Adipocyte (in vitro differentiated cells): ENCODE results near the gene OTUD6A.
"Not testable (repeated sequence)": the region's sequence is repeated elsewhere in the genome, so short reads cannot be mapped to it uniquely, and the experiment has no call there.

Experiments used
- DNase-seq: peaks from one replicate; pipeline ENCODE4 v3.0.0-alpha.2; 2015; ENCODE audit warnings: low read depth
- H3K27me3 ChIP-seq: replicated peaks from 2 replicates; pipeline ENCODE4 v1.7.0; 2013; ENCODE audit warnings: mild to moderate bottlenecking, low read length, moderate library complexity; ENCODE audit not compliant: control insufficient read depth, insufficient read depth
- H3K36me3 ChIP-seq: 2 replicates; pipeline ENCODE4 v1.7.0; 2013; ENCODE audit warnings: low read length, mild to moderate bottlenecking, moderate library complexity; ENCODE audit not compliant: control insufficient read depth, insufficient read depth, severe bottlenecking
- H3K4me1 ChIP-seq: 2 replicates; pipeline ENCODE4 v1.7.0; 2013; ENCODE audit warnings: mild to moderate bottlenecking, low read length, moderate library complexity; ENCODE audit not compliant: control insufficient read depth, insufficient read depth
- H3K4me3 ChIP-seq: 2 replicates; pipeline ENCODE4 v1.7.0; 2013; ENCODE audit warnings: mild to moderate bottlenecking, low read length, moderate library complexity
- H3K9ac ChIP-seq: 2 replicates; pipeline ENCODE4 v1.7.0; 2013; ENCODE audit warnings: mild to moderate bottlenecking, low read length, moderate library complexity
- H3K9me3 ChIP-seq: 2 replicates; pipeline ENCODE4 v1.7.0; 2013; ENCODE audit warnings: mild to moderate bottlenecking, low read length, moderate library complexity; ENCODE audit not compliant: control insufficient read depth

Gene OTUD6A

DNA sequence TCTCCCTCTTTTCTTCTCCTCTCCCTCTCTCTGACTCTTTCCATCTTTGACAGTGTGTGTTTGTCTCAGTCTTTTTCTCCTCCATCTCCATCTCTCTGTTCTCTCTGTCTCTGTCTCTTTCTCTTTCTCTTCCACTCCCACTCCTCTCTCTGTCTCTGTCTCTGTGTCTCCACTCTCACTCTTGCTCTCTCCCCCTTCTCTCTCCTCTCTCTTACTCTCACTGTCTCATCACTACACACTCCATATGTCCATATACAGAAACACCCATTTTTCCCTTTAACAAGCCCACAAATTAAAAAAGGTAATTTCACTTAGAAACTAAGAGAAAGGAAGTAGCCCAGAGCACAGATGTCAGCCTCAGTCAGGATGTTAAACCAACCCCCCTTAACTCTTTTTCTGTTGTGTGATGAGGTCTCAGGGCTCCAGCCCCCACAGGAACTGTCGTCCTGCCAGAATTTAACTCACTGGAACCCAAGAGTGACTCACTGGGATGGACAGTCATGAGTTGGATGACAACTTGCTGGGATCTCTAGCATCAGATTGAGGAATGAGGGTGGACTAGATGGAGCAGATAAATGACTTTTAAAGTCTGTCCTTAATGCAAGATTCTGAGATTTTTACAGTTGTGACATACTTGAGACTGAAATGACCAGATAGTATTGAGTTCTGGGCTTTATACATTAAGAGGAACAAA is 27.5 kb downstream of the OTUD6A start:
- no peak for DNase-seq
- H3K9ac ChIP-seq: no peak overlapping the region
- peaks cover 19% of the 10 kb centered on the region for H3K27me3 ChIP-seq
- no peaks in the 10 kb centered on the region for H3K36me3 ChIP-seq
- peaks cover 2% of the 10 kb centered on the region for H3K9me3 ChIP-seq
- peaks cover 6% of the 10 kb centered on the region for H3K4me1 ChIP-seq
- no peak overlapping the region for H3K4me3 ChIP-seq

DNA sequence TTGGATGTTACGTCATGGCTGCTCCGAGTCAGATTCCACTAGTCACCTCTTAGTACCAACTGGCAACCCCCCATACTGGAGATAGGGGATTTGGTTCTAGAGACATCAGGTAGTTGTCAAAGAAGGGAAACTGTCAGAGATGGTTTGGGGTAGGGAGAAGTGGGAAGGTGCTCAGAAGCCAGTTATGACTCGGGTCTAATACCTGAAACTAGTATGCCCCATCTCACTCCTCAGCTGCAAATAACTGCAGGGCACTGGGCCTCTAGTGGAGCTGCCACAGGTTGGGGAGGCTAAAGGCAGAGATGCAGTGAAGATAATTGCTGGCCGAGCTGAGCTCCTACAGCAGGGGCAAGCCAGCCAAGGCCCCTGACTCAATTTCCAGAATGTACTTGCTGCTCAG is 30.0 kb downstream of the OTUD6A start:
- Histone ChIP-seq H3K9me3 (no peaks in the 10 kb centered on the region), H3K4me1 (peaks cover 6% of the 10 kb centered on the region), H3K27me3 (peaks cover 25% of the 10 kb centered on the region), H3K9ac (no peak overlapping the region), H3K36me3 (no peaks in the 10 kb centered on the region), H3K4me3 (no peak overlapping the region)
- no peak for DNase-seq

GRCh38 chrX:70096052-70096451 is 33.8 kb downstream of the OTUD6A start:
- H3K4me3 ChIP-seq: no peak overlapping the region
- no peak overlapping the region for H3K9ac ChIP-seq
- no peaks in the 10 kb centered on the region for H3K4me1 ChIP-seq
- no peaks in the 10 kb centered on the region for H3K36me3 ChIP-seq
- no peak for DNase-seq
- no peaks in the 10 kb centered on the region for H3K9me3 ChIP-seq
- H3K27me3 ChIP-seq: peaks cover 15% of the 10 kb centered on the region

DNA sequence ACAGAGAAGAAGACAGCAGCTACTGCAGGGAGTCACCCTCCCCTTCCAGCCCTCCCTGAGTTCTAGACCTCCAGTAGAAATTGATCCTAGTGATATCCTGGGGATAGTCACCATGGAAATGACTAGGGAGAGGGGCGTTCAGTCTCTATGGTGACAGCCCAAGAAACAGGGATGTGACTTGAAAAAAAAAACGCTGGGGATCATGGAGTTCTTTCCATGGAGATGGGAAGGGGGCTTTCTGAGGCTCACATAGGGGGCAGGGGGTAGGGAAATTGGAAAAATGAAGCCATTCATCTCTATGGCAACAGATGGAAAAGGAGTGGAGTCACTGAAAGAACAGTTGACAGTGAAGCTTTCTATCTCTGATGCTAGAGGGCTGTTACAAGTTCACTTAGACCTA is 43.0 kb downstream of the OTUD6A start:
- Histone ChIP-seq H3K9me3 (no peaks in the 10 kb centered on the region), H3K9ac (no peak overlapping the region), H3K4me1 (no peaks in the 10 kb centered on the region), H3K27me3 (peaks cover 16% of the 10 kb centered on the region), H3K4me3 (no peak overlapping the region), H3K36me3 (no peaks in the 10 kb centered on the region)
- DNase-seq: no peak

- not testable (repeated sequence) for DNase-seq, H3K4me1 ChIP-seq, H3K9ac ChIP-seq, H3K4me3 ChIP-seq, H3K36me3 ChIP-seq, H3K27me3 ChIP-seq
- H3K9me3 ChIP-seq: peaks cover 24% of the 10 kb centered on the region
Observed at GRCh38 chrX:70111436-70112026, 49.3 kb downstream of the OTUD6A start.
